ENCODE data around the gene BICRA. TPM values are rescaled to one million over a fixed set of nuclear protein-coding genes. Genes with fewer than 3 reads are reported as not detected.
"Not testable (repeated sequence)": the region's sequence is repeated elsewhere in the genome, so short reads cannot be mapped to it uniquely, and the experiment has no call there.

The BICRA gene
- 0.51 and 0.93 TPM in 2 replicates for polyA plus RNA-seq (2014; cell fraction: cytosol; rRNA removed)
- polyA plus RNA-seq (2014; cell fraction: nucleus; rRNA removed): 0.38 and 8.2 TPM in 2 replicates

DNA sequence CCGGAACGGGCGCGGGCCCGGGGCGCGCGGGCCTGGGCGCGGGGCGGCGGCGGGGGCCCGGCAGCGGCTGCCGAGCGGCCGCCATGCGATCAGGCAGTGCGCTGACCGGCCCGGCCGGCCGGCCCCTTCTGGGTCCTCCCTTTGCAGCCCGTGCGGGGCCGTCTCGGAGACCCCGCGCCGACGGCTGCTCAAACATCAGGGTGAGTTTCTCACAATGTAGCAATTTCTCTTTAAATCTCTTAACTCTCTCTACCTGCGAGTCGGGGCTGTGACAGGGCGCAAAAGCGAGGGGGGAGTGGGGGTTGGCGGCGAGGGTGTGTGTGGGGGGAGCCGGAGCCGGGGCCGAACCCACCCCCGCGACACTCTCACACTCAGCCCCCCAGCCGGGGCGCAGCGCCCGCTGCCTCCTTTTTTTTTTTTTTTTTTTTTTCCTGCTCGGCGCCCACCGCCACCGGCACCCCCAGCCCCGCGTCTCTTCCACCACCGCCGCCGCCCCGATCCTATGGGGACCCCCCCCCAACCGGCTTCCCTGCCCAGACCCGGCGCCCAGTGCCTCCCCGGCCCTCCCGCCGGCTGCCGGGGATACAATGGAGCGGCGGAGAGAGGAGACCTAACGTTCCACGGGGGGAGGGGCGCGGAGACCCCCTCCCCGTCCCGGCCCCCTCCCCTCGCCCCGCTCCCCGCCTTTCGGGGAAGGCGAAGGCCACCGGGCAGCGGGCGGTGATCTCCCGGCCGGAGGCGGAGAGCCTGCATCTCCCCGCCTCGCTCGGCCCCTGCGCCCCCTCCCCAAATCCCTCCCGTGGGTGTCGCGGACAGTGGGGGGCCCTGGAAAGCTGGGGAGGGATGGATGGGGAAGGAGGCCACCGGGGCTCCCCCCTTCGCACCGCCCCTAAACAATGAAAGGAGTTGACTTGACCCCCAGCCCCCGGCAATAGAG is at the start of gene BICRA:
BICRA (plus strand) TSS at position 166 of the 937 bp plus-strand sequence. CDS start 64,441 bp downstream, outside the sequence.
- DNase-seq (ENCODE audit: low spot score): peak; percentile 64

DNA sequence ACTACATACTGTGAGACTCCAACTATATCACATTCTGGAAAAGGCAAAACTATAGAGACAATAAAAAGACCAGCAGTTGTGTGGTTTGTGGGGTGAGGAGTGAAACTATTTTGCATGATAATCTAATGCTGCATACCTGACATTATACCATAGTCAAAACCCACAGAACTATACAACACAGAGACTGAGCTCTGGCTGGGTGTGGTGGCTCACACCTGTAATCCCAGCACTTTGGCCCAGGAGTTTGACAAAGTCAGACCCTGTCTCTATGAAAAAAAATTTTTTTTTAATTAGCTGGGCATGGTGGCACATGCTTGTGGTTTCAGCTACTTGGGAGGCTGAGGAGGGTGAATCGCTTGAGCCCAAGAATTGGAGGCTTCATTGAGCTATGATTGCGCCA is 47.9 kb upstream of the BICRA start:
- DNase-seq (ENCODE audit: low spot score): no peak

DNA sequence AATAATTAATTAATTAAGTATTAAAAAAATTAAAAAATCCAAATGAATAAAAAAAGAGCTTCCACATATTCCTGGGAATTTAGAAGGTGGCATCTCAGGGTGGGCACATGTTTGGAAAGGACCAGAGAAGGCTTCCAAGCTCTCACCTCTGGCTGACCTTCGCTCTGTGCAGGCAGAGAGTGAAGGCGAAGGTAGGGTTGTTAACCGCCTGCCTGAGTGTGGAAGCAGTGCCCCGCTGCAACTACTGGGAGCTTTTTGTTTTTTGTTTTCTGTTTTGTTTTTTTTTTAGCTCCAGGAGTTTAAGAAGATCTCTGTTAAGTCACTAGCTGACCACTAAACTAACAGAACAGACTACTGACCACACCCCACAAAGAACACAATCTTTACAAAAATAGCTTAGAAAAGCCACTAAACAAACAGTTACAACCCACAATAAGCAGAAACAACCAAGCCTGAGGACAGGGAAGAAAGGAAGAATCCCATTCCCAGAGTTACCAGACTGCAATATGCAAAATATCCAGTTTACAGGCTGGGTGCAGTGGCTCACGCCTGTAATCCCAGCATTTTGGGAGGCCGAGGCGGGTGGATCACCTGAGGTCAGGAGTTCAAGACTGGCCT is 47.4 kb upstream of the BICRA start:
- DNase-seq (ENCODE audit: low spot score): no peak

DNA sequence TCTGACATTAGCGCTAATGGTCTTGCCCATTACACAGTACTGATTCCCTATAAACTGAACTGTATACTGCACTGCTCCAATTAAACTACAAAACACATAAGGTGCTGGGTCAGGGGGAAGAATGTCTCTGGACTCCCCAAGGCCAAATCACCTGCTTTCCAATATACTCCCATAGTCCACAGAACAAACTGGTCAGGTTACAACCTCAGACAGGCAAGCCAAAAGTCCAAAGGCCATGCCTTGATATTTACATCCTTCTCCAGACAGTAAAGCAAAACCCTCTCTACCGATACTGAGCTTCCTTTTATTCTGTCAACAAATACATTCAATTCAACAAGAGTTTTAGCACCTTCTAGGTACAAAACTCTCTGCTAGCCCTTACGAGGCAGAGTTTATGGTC is 44.9 kb upstream of the BICRA start:
- DNase-seq (ENCODE audit: low spot score): no peak

DNA sequence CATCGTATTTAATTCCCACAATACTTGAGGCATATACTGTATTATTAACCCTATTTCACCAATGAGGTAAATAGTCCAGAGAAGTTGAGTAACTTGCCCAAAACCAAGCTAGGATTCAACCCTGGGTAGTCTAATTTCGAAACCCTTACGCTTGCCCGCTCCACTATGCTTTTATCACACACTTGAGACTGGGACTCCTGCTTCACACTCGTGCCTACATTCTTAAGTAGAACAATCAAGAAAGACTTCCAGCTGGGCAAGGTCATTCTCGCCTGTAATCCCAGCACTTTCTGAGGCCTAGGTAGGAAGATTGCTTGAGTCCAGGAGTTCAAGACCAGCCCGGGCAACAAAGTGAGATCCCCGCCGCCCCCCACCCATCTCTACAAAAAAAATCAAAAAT is 39.6 kb upstream of the BICRA start:
- DNase-seq (ENCODE audit: low spot score): no peak

DNA sequence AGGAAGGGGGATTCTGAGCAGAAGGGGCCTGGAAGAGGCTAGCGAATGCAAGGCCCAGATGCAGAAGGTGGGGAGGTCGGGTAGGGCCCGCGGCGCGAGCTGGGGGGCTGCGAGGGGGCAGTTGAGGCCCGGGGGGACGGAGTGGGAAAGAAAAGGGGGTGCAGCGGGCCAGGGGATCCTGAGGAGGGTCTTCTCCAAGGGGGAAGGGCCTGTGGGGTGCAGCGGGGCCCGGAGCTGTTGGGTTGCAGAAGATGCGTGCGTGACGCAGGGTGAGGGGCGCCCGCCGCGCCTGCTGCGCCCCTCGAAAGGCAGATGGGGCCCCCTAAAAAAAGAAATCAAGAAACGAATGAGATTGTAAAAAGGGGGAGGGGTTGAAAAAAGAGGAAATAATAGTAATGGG is 36.3 kb upstream of the BICRA start:
- DNase-seq (ENCODE audit: low spot score): no peak

DNA sequence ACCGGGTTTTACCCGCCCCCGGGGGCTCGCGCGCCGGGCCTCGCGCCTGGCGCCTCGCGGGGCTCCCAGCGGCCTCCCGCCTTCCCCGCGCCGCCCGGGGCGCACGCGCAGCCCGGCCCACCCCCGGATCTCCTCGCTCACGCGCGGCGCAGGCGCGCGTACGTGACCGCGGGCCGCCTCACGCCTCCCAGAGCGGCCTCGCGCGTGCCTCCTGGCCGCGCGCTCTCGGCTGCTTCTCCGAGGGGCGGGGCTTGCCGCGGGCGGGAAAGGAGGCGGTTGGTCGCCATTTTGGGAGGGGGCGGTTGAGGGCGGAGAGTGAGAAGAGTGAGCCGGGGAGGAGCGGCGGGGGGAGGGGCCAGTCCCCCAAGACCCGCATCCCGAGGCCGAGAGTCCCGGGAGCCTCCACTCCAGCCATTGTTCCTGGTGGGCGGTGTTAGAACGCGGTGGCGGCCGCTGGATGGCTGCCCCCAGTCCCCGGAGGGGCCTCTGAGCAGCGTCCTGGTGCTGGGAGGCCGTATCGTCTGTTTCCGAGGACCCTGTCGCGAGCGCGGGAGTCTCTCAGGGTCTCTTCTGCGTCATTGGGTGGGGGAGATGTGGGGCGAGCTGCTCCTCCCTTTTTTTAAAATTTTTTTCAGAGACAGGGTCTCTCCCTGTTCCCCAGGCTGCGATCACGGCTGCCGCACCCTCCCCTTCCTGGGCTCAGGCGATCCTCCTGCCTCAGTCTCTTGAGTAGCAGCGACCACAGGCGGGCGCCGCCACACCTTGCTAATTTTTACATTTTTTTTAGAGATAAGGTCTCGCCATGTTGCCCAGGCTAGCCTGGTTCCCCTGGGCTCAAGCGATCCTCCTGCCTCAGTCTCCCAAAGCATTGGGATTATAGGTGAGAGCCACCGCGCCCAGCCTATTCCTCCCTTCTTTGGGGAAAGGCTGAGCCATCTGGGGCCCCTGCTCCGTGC is 35.6 kb upstream of the BICRA start, which contains the start of gene ZNF541:
ZNF541 (minus strand) TSS at position 78 of the 956 bp plus-strand sequence. CDS start 17,292 bp downstream, outside the sequence.
- DNase-seq (ENCODE audit: low spot score): no peak

DNA sequence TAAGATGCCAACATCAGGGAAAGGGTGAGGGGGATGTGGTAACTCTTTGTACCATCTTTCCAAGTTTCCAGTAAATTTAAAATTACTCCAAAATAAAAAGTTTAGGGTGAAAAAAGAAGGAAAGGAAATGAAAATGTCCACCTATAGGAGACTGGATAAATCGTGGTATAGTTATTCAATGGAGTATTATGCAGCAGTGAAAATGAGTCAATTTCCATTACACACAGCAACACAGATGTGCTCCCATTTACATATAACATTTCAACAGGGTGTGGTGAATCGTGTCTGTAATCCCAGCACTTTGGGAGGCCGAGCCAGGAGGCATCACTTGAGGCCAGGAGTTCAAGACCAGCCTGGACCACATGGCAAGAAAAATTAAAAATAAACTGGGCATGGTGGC is 28.5 kb upstream of the BICRA start:
- no peak for DNase-seq (ENCODE audit: low spot score)

DNA sequence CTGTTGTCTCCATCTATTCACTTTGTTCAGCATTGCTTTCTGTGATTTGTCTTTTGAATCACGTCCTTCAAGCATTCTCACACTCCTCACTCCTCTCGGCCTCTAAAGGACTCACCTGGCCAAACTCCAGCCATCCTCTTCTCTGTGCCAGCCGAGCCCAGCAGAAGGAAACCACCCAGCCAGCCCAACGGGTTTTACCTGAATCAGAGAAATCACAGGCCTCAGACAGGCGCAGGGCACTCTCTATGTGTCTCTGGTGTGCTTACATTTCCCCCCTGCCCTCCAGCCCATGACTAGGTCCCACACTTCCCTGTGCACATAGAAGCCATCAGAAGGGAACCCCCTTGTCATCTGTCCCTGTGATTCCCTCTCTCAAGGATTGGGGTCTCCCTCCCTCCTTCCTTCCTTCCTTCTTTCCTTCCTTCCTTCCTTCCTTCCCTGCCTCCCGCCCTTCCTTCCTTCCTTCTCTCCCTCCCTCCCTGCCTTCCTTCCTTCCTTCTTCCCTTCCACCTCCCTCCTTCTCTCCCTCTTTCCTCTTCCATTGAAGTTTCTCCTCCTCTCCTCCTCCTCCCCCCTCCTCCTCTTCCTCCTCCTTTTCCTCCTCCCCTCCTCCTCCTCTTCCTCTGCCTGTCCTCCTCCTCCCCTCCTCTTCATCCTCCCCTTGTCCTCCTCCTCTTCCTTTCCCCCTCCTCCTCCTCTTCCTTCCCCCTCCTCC is 27.2 kb upstream of the BICRA start:
- no peak for DNase-seq (ENCODE audit: low spot score)

DNA sequence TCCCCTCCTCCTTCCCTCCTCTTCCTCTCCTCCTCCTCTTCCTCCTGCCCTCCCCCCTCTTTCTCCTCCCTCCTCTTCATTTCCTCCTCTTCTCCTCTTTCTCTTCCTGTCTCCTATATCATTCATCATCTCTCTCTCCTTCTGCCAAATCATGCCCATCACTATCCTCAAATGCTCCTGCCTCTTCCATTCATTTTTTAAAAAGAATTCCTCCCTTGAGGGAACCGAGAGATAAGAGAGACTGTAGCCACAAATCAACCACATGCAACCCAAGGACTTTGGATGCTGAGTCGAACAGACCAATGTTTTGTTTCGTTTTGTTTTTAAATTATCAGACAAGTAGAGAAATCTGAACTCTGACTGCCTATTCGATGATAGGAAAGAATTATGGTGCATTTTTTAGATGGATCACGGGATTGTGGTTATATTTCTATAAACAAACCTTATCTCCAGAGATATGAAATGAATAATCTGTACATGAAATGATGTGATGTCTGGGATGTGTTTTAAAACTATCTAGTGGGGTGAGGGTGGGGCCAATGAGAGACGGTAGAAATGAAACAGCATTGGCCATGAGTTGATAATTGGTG is 26.5 kb upstream of the BICRA start:
- DNase-seq (ENCODE audit: low spot score): no peak

DNA sequence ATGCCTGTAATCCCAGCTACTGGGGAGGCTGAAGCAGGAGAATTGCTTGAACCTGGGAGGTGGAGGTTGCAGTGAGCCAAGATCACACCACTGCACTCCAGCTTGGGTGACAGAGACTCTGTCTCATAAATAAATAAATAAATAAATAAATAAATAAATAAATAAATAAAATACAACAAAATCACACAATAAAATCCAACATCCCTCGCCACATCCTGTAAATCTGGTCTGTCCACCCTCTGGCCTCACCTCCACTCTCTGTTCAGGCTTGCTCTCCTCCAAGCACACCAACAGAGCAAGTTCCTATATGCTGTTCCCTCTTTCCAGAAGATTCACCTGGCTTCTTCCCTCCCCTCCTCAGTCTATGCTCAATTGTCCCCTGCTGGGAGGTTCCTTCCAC is 25.8 kb upstream of the BICRA start:
- not testable (repeated sequence) for DNase-seq (ENCODE audit: low spot score)

DNA sequence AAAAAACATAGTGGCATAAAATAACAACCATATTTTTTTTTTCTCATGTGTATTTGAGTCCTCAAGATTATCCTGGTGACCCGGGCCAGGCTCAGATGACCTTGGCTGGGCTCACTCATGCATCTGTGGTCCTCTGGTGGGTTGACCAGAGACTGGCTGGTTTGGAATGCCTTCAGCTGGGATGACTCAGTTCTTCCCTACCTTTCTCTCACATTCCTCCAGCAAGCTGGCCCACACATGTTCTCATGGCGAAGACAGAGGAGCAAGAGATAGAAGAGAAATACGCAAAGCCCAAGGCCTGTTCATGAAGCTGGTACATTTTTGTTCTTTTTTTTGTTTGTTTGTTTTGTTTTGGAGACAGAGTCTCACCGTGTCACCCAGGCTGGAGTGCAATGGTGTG is 21.6 kb upstream of the BICRA start:
- no peak for DNase-seq (ENCODE audit: low spot score)

DNA sequence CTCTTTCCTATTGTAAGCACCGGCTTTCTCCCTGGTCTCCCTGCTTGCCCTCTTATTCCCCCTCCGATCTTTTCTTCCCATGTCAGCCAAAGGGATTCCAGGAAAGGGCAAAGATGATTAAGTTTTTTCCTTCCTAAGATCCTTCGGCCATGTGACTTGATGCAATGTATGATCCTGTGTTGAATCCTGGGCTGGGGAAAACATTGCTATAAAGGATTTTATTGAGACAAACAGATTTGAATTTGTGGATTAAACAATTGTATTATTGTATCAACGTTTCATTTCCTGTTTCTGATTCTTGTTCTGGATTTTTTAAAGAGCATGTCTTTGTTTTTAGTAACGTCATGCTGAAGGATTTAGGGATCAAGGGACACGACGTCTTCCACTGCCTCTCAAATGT is 19.1 kb upstream of the BICRA start:
- DNase-seq (ENCODE audit: low spot score): no peak

DNA sequence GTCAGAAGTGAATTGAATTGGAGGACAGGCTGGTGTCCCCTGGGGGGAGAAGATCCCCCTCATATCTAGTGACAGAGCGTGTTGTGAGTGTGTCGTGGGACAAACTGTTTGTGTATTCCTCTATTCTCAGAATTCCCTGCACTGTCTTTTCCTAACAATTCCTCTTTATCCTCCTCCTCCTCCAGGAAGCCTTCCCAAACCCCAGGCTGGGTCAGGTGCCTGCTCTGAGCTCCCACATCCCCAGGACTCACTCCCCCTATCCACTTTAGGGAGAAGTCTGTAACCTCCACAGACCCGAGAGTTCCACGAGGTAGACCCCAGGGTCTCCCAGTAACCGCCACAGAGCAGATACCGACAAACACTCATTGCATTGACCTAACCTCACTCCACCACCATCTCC is 15.1 kb upstream of the BICRA start:
- no peak for DNase-seq (ENCODE audit: low spot score)

DNA sequence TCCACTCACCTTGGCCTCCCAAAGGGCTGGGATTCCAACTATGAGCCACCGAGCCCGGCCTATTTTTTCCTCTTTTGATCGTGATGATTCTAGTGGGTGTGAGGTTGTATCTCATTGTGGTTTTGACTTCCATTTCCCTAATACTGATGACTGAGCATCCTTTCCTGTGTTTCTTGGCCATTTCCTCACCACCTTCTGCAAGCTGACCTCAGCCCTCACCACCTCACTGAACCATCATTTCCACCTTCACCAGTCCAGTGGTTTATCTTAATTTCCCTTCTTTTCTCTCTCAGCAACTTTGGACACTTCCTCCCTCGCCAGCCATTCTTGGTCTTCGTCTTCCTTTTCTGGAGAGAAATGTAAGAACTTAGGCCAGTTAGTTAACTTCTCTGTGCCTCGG is 13.0 kb upstream of the BICRA start:
- no peak for DNase-seq (ENCODE audit: low spot score)

DNA sequence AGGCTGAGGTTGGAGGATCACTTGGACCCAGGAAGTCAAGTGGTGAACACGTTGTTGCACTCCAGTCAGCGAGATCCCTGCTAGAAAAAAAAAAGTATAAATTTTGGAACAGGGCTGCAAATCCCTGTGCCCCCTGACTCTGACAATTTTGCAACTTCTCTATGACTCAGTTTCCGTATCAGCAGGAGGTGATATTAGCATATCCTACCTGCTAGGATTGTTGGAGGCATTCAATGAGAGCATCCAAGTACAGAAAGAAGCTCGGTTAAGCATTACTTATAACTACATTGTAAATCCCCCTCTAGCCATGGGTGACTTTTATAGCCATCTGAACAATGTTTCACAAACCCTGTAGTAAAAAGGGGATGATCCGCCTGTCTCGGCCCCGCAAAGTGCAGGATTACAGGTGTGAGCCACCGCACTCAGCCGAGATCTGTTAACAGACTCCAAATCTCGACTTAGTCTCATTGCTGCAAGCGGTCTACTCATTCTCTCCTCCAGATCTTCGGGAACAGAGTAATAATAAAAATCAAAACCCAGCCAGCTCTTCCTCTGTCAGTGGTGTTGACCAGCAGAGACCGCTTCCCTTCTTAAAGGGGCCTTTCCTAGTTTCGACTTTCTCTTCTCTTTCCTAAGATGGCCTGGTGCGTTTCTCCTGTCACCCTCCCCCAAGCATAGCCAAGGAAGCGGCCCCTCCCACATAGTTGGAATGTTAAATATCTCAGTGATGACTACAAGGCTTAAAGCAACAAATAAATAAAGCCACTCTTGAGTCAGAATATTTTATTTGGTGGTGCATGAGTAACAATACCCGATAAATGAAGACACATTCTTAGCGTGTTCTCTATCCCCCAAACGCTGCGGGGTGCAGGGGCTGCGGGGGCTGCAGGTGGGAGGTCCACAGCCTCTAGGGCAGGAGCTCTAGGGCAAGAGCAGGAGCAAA is 10.3 kb upstream of the BICRA start:
- no peak for DNase-seq (ENCODE audit: low spot score)

DNA sequence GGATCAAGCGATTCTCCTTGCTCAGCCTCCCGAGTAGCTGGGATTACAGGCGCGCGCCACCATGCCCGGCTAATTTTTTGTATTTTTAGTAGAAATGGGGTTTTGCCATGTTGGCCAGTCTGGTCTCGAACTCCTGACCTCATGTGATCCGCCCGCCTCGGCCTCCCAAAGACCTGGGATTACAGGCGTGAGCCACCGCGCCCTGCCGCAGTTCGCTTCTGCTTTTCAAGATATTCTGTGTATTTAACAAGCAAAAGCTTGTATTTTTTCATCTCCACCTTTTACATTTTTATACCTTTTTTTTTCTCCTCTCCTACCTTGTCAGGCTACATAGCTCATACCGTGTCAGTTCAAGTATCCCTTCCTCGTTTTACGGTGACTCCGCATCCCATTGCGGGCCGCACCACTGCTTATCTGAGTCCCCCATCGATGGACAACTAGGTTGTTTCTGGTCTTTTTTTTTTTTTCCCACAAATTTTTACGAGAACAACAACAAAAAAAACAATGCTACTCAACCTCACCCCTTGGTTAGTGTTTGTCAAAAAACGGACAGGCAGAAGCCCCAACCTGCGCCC is 9.2 kb upstream of the BICRA start:
- DNase-seq (ENCODE audit: low spot score): not testable (repeated sequence)

DNA sequence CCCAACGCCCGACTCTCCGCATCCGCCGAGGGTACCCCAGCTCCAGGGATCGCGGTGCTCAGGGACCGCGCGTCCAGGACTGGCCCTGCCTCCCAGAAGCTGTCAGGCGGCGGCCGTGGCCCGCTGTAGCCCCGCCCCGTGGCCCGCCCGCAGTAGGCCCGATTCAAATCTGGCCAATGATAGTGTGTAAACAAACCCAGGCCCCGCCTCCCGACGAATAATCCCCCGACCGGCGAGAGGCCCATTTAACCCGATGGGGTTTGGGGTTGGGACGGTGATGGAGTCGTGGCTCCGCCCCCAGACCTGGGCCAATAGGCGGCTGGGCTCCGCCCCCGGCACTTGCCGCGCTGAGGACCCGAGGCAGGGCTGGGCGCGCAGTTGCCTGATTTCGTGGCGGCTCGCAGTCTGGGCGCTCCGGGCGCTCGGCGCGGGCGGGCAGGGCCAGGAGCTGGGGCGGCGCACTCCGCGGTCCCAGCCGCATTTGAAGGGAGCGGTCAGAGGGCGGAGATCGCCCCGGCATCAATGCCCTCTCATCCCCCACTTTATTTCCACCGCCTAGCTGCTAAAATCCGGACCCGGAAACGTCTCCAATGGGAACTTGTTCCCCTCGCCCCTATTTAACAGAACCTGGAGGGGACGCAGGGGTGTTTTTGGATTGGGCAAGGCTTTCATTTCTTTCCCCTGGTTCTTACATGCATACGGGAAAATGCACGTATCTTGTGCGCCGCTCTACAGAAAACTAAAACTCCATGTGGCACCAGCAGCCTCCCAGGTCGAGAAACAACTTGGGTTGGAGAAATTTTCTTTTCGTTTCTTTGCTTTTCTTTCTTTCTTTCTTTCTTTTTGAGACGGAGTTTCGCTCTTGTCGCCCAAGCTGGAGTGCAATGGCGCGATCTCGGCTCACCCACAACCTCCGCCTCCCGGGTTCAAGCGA is 8.4 kb upstream of the BICRA start:
- peak; percentile 95 for DNase-seq (ENCODE audit: low spot score)

All from SK-N-DZ (cell line).